Lower leg skin (tissue), 3 donors: ENCODE results near the gene NACC1.

Experiments used
- CTCF ChIP-seq, 3 donors: fragments of 450-650 bp; IDR thresholded peaks; one replicate each; pipeline ENCODE4 v1.5.1; 2016; ENCODE audit warnings: antibody characterized with exemption in 3 of 3, mild to moderate bottlenecking in 3 of 3, moderate library complexity in 2 of 3
- POLR2A ChIP-seq, 2 donors: fragments of 450-650 bp; IDR thresholded peaks; one replicate each; pipeline ENCODE4 v1.6.1; 2016 to 2017; ENCODE audit warnings: antibody characterized with exemption in 2 of 2, mild to moderate bottlenecking in 1 of 2, moderate library complexity in 1 of 2

- TF ChIP-seq POLR2A (IDR thresholded peaks at IDR 0.05), result no peak
- no peak for TF ChIP-seq CTCF (IDR thresholded peaks at IDR 0.05)
Observed at GRCh38 chr19:13078381-13078780, 39.7 kb upstream of the NACC1 start.
